ENCODE measurements around the gene DMRT2.

The DMRT2 gene

DNA sequence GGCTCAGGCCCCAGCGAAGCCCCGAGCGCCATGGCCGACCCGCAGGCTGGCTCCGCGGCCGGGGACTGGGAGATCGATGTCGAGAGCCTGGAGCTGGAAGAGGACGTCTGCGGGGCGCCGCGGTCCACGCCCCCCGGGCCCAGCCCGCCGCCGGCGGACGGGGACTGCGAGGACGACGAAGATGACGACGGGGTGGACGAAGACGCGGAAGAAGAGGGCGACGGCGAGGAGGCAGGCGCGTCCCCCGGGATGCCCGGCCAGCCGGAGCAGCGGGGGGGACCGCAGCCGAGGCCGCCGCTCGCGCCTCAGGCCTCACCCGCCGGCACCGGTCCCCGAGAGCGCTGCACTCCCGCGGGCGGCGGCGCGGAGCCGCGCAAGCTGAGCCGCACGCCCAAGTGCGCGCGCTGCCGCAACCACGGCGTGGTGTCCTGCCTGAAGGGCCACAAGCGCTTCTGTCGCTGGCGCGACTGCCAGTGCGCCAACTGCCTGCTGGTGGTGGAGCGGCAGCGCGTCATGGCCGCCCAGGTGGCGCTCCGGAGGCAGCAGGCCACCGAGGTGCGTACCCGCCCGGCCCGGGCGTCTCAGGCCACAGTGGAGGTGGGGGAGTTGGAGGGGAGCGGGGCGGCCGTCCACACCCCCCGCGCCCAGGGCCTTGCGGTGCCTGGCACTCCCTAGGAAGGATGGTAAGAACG, 1.6 kb downstream of the DMRT2 start:
- H3K4me3 ChIP-seq (ENCODE audit: low read depth, low read length): no peak overlapping the region
- DNase-seq (ENCODE audit: low read depth): no peak
- TF ChIP-seq, protein P1, sequence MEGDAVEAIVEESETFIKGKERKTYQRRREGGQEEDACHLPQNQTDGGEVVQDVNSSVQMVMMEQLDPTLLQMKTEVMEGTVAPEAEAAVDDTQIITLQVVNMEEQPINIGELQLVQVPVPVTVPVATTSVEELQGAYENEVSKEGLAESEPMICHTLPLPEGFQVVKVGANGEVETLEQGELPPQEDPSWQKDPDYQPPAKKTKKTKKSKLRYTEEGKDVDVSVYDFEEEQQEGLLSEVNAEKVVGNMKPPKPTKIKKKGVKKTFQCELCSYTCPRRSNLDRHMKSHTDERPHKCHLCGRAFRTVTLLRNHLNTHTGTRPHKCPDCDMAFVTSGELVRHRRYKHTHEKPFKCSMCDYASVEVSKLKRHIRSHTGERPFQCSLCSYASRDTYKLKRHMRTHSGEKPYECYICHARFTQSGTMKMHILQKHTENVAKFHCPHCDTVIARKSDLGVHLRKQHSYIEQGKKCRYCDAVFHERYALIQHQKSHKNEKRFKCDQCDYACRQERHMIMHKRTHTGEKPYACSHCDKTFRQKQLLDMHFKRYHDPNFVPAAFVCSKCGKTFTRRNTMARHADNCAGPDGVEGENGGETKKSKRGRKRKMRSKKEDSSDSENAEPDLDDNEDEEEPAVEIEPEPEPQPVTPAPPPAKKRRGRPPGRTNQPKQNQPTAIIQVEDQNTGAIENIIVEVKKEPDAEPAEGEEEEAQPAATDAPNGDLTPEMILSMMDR (IDR thresholded peaks at IDR 0.05; ENCODE audit: low read depth, low read length): no peak
- TF ChIP-seq MYC (IDR thresholded peaks at IDR 0.05; ENCODE audit: low read depth, low read length) (no peak), POLR2A (IDR thresholded peaks at IDR 0.05; ENCODE audit: extremely low read depth, insufficient read length) (no peak)
- TF ChIP-seq, protein P2, sequence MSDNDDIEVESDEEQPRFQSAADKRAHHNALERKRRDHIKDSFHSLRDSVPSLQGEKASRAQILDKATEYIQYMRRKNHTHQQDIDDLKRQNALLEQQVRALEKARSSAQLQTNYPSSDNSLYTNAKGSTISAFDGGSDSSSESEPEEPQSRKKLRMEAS (IDR thresholded peaks at IDR 0.05; ENCODE audit: low read depth, low read length): no peak

DNA sequence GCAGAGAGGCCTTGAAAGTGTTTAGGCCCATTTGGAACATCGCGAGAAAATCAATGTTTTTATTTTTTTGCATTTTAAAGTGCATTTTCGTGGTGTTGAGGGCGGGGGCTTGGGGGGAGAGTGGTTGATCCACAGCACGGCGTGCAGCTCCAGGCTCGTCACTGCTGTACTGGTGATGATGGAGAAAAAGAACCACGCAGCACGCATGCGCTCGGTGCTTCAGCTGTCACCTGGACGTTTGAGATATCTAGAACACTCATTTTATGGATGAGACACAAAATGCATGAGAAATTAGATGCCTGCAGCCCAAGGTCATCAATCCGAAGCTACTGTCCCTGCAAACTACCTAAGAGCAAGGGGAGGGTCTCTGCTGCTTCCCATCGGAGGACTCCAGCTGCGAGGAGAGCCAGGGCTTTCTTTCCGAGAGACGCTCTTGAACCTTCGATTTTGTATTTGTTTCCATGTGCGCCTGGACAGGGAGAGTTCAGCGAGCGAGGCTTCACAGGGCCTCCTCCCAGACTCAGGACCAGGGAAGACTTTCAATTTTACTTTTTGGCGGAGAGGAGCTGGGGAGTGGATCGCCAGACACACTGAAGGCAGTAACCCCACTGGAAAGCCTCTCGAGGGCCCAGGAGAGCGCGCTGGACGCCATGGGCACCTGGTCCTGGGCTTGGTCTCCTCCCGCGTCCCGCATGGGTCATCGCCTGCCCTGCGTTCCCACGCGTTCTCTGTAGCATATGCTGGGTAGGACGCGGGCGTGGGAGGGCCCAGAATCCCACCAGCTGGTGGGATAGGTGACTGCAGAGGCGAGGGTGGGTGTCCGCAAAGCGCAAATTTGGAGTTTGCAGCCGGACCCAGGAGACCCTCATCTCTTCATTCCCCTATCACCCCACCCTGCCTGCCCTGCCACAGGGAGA, 2.5 kb downstream of the DMRT2 start:
- no peak overlapping the region for H3K4me3 ChIP-seq (ENCODE audit: low read depth, low read length)

DNA sequence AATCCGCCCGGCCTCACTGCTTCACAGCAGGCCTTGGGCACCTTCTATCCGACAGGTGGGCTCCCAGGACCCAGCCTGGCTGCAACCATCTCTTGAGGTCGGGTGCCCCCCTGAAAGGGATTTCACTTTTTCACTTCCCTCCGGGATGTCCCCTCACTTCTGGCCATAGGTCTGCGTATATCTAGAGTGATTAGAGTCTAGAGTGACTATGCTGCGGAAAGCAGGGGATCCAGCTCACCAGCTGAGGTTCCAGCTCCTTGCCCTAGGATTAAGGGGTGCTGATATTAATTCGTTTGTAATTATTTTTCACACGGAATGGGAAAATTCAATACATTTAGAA, 3.1 kb downstream of the DMRT2 start:
- no peak overlapping the region for H3K4me3 ChIP-seq (ENCODE audit: low read depth, low read length)
- no peak for DNase-seq (ENCODE audit: low read depth)
- TF ChIP-seq, protein P2 (IDR thresholded peaks at IDR 0.05; ENCODE audit: low read depth, low read length): no peak
- no peak for TF ChIP-seq POLR2A (IDR thresholded peaks at IDR 0.05; ENCODE audit: extremely low read depth, insufficient read length)
- TF ChIP-seq, protein P1 (IDR thresholded peaks at IDR 0.05; ENCODE audit: low read depth, low read length): no peak
- no peak for TF ChIP-seq MYC (IDR thresholded peaks at IDR 0.05; ENCODE audit: low read depth, low read length)

More for the DNA sequence above, 2.5 kb downstream of the DMRT2 start:
- DNase-seq (ENCODE audit: low read depth): no peak
- TF ChIP-seq POLR2A (IDR thresholded peaks at IDR 0.05; ENCODE audit: extremely low read depth, insufficient read length) (no peak), MYC (IDR thresholded peaks at IDR 0.05; ENCODE audit: low read depth, low read length) (no peak)
- TF ChIP-seq, protein P2 (IDR thresholded peaks at IDR 0.05; ENCODE audit: low read depth, low read length): no peak
- TF ChIP-seq, protein P1 (IDR thresholded peaks at IDR 0.05; ENCODE audit: low read depth, low read length): no peak

DNA sequence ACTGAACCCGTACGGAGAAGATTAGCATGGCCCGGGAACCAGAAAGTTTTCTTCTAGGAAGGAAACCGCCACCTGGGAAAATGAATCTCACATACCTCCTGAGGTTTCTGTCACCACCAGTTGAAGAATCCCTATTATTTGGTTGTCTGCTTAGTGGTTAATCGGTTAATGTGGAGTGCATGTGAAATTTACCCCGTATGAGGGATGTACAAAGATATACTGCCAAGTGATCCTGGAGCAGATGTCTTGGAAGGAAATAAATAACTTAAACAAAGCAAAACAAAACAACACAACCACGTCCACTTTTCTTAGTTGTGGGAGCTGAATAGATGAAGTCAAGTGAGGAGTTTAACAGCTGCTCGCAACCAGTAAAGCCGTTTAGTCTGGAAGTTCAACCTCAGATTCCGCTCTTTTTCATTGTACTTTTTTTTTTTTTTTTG, 3.8 kb downstream of the DMRT2 start:
- TF ChIP-seq, protein P2 (IDR thresholded peaks at IDR 0.05; ENCODE audit: low read depth, low read length): no peak
- TF ChIP-seq, protein P1 (IDR thresholded peaks at IDR 0.05; ENCODE audit: low read depth, low read length): no peak
- TF ChIP-seq MYC (IDR thresholded peaks at IDR 0.05; ENCODE audit: low read depth, low read length): no peak
- TF ChIP-seq POLR2A (IDR thresholded peaks at IDR 0.05; ENCODE audit: extremely low read depth, insufficient read length): no peak

DNA sequence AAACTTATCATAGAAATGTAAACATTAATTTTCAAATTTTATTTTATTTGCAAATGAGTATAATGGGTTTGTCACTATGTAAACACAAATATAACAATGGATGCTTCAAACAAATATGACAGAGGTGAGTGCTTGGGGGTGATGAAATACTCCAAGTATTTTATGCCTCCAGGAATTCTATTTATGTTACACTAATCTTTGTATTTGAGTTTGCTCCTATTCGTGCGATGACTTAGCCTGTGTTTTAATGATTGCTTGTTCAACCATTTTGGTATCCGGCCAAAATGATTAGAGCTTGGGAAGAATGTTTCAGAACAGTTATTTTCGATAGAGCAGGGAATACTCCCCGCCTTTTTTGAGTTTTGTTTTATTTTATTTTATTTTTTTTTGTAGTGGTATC, 5.0 kb downstream of the DMRT2 start:
- DNase-seq (ENCODE audit: low read depth): no peak
- H3K4me3 ChIP-seq (ENCODE audit: low read depth, low read length): no peak overlapping the region
- TF ChIP-seq, protein P2 (IDR thresholded peaks at IDR 0.05; ENCODE audit: low read depth, low read length): no peak
- TF ChIP-seq, protein P1 (IDR thresholded peaks at IDR 0.05; ENCODE audit: low read depth, low read length): no peak
- no peak for TF ChIP-seq POLR2A (IDR thresholded peaks at IDR 0.05; ENCODE audit: extremely low read depth, insufficient read length)
- no peak for TF ChIP-seq MYC (IDR thresholded peaks at IDR 0.05; ENCODE audit: low read depth, low read length)

More for the DNA sequence above, 3.8 kb downstream of the DMRT2 start:
- no peak overlapping the region for H3K4me3 ChIP-seq (ENCODE audit: low read depth, low read length)
- DNase-seq (ENCODE audit: low read depth): no peak

All from NB4 (cell line).